Measurements from ENCODE around the gene SFPQ. TPM values are rescaled to one million over a fixed set of nuclear protein-coding genes. Genes with fewer than 3 reads are reported as not detected.
"Not testable (repeated sequence)": the region's sequence is repeated elsewhere in the genome, so short reads cannot be mapped to it uniquely, and the experiment has no call there.

Gene SFPQ
- 127 and 153 TPM in 2 replicates for total RNA-seq

- DNase-seq (ENCODE audit: low read depth in 2 of 2), result peak; percentile 99
Measured at GRCh38 chr1:35192853-35193664, at the start of gene SFPQ. Gene SFPQ (minus strand): TSS chr1:35193145. CDS start chr1:35193049, 96 bp downstream.

GRCh38 chr1:35236772-35237171 is 43.8 kb upstream of the SFPQ start:
- not testable (repeated sequence) for DNase-seq (ENCODE audit: low read depth in 2 of 2)

- DNase-seq (ENCODE audit: low read depth in 2 of 2), result no peak
Measured at GRCh38 chr1:35231287-35231686, 38.3 kb upstream of the SFPQ start.

- no peak for DNase-seq (ENCODE audit: low read depth in 2 of 2)
Measured at GRCh38 chr1:35229587-35230360, 36.8 kb upstream of the SFPQ start.

- no peak for DNase-seq (ENCODE audit: low read depth in 2 of 2)
Measured at GRCh38 chr1:35226546-35226945, 33.6 kb upstream of the SFPQ start.

GRCh38 chr1:35223084-35223630 is 30.2 kb upstream of the SFPQ start:
- no peak for DNase-seq (ENCODE audit: low read depth in 2 of 2)

GRCh38 chr1:35222322-35223083 is 29.6 kb upstream of the SFPQ start:
- DNase-seq (ENCODE audit: low read depth in 2 of 2), result no peak

- peak in 1 of 2 donors; percentile 31 for DNase-seq (ENCODE audit: low read depth in 2 of 2)
Measured at GRCh38 chr1:35220976-35221375, 28.0 kb upstream of the SFPQ start.

GRCh38 chr1:35215346-35215745 is 22.4 kb upstream of the SFPQ start:
- no peak for DNase-seq (ENCODE audit: low read depth in 2 of 2)

GRCh38 chr1:35211120-35211414 is 18.1 kb upstream of the SFPQ start:
- no peak for DNase-seq (ENCODE audit: low read depth in 2 of 2)

- no peak for DNase-seq (ENCODE audit: low read depth in 2 of 2)
Measured at GRCh38 chr1:35210321-35211119, 17.6 kb upstream of the SFPQ start.

GRCh38 chr1:35203295-35203694 is 10.3 kb upstream of the SFPQ start:
- DNase-seq (ENCODE audit: low read depth in 2 of 2), result no peak

GRCh38 chr1:35202048-35202719 is 9.2 kb upstream of the SFPQ start:
- peak; percentile 64 to 84 for DNase-seq (ENCODE audit: low read depth in 2 of 2)

- no peak for DNase-seq (ENCODE audit: low read depth in 2 of 2)
Measured at GRCh38 chr1:35201631-35202030, 8.7 kb upstream of the SFPQ start.

- peak; percentile 40 to 81 for DNase-seq (ENCODE audit: low read depth in 2 of 2)
Measured at GRCh38 chr1:35192056-35192852, 691 bp downstream of the SFPQ start.

- DNase-seq (ENCODE audit: low read depth in 2 of 2), result no peak
Measured at GRCh38 chr1:35191429-35192055, 1.4 kb downstream of the SFPQ start.

- no peak for DNase-seq (ENCODE audit: low read depth in 2 of 2)
Measured at GRCh38 chr1:35190784-35191183, 2.2 kb downstream of the SFPQ start.

GRCh38 chr1:35188578-35189392 is 4.2 kb downstream of the SFPQ start:
- no peak for DNase-seq (ENCODE audit: low read depth in 2 of 2)
